ENCODE measurements around the gene USP12.
"Not testable (repeated sequence)": the region's sequence is repeated elsewhere in the genome, so short reads cannot be mapped to it uniquely, and the experiment has no call there.

Gene USP12

DNA sequence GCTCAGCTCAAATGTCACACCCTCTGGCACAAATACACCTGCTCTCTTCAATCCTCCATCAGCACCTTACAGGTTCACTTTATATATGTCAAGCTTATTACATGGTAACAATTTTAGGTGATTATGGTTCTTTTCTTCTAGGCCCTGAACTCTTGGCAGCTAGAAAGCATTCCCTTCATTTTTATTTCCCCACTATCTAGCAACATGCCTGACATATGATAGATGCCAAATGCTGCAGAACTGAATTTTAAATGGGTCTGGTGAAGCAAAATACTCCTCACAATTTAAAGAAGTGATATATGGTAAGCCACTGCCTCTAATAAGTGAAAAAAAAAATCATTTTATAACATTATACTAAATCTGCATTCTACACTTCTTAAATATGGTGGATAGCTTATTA, 95.2 kb downstream of the USP12 start:
- DNase-seq (ENCODE audit: low spot score), result no peak

DNA sequence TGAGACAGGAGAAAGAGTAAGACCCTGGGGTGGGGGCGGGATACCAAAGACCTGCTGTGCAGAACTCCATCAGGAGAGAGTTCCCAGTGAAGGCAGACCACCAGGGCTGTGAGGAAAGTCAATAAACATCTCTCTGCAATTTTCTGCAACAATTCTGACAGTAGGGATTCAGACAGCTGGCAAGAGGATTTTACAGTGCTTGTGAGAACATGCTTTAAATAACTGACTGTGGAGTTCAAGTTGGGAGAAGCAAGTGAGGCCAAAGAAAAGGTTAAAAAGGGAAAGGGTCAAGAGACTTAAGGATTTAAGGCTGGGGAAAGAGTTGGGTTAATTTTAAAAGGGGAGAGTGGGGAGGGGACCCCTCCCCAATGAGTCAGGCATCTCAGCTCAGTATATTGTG, 98.4 kb downstream of the USP12 start:
- no peak for DNase-seq (ENCODE audit: low spot score)

DNA sequence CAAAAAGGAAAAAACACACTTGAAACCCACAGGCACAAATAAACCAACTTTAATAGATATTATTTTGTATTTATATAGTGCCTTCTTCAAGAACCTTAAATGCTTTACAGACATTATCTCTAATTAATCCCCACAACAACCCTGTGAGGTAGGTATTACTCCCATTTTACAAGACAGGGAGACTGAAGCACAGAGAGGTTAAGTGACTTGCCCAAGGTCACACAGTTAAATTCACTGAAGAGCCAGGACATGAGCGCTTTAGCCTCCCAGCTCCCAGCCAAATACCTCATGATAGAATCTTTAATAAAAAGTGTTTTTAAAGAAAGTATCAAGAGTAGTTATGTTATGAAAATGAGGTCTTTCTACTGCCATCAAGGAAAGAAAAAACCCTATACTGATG, 105.5 kb downstream of the USP12 start:
- not testable (repeated sequence) for DNase-seq (ENCODE audit: low spot score)

DNA sequence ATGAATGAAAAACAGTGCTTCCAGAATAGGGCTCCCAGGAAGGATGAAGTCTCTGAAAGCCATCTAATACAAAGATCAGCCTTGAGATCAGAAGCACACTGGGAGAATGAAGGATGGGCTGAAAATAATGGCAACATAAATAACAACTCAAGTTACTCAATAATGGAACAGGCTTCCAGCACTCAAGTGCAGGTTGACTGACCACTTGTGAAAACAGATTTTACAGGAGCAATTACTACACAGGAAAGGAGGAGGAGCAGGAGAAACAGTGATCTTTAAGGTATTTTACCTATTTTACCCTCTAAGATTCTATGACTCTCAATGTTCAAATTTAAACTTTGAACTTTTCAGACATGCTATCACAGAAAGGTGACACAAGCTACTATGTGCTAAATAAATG, 106.0 kb downstream of the USP12 start:
- DNase-seq (ENCODE audit: low spot score), result no peak

DNA sequence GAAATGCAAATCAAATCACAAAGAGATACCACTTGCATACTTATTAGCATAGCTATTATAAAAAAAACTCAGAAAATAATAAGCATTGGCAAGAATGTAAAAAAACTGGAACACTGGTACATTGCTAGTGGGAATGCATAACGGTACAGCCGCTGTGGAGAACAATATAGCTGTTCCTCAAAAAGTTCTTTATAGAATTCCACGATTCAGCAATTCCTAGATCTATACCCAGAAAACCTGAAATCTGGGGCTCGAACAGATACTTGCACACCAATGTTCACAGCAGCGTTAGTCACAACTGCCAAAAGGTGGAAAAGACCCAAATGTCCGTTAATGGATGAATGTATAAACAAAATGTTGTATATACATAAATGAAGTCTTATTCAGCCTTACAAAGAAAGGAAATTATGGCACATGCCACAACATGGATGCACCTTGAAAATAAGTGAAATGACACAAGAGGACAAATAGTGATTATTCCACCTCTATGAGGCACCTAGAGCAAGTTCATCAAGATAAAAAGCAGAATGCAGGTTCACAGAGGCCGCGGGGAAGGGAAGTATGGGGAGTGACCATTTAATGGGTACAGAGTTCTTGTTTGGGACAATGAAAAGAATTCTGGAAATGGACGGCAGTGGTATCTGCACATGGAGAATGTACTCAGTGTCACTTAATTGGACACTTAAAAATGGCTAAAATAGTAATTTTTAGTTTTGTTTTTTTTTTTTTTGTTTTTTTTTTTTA, 107.2 kb downstream of the USP12 start:
- DNase-seq (ENCODE audit: low spot score), result no peak

DNA sequence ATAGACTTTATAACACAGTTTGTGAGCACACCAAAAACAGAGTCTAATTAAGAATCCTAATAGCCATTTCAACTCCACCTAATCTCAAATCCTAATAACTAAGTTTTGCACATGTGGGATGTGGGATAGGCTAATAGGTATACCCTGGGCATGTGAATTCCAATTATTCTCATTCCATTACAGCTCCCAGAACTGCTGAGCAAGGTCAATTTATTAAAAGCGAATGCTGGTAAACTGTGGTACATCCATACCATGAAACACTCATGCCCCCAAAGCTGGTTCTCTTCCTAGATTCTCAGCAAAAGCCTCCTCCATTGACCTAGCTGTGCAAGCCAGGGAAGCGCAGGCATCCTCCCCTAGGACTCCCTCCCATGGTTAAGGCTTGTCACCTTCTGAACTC, 113.8 kb downstream of the USP12 start:
- DNase-seq (ENCODE audit: low spot score), result no peak

DNA sequence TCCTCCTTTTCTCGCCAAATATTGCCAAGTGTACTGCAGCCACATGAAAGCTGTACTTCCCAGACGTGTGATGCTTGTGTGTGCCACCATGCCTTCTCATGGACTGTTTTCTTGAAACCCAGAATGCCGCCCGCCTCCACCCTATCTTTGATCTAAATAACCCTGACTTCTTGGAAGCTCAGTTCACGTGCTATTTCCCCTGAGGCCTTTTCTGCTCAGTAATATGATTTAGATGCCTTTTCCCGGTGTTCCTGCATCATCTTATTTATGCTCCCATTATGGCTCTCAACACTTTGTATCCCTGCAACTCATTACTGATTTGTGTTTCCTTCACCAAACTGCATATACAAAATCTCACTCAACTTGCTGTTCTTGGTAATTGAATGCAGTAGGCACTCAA, 116.1 kb downstream of the USP12 start:
- no peak for DNase-seq (ENCODE audit: low spot score)

DNA sequence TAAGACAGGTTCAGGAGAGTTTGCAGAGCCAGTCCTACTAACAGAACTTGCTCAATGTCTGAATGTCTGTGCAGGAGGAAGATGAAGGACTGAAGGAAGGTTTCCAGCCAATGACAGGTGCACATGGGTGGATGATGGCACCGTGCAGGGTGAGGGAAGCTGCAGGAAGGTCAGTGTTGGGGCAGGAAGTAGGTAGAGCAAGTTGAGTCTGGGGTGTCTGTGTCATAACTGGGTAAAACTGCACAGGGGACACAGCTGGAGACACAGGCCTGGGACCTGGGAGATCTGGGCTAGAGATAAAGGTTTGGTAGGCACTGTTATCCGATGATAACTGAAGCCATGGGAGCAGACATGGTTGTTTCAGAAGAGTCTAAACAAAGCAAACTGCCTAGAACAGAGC, 116.9 kb downstream of the USP12 start:
- DNase-seq (ENCODE audit: low spot score), result no peak

DNA sequence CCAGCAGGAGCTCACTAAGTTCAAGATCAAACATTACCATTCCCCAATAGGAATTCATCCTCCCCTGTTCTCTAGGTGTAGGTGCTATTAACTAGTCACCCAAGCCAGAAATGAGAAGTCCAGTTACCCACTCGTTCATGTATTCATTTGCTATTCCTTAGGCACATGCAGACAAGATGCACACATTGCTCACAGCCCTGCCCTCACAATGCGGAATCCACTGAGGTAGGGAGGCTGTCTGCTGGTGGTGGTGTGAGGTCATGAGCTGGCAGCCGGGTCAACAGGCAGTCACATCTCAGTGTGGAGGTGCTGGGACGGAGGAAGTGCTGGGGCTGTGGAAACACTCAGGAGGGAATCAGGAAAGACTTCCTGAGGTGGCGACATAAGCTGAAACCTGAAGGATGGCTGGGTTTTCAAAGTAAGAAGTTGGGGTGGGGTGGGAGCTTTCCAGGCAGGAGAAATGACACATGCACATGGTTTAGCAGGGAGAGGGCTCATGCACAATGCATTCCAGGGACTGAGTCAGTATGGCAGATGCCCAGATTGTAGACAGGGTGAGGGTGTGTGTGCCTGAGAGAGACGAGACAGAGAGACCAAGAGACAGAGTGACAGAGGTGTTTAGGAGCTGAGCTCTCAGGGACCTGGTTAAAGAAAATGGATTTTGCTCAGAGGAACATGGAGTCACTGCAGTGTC, 117.6 kb downstream of the USP12 start:
- no peak for DNase-seq (ENCODE audit: low spot score)

DNA sequence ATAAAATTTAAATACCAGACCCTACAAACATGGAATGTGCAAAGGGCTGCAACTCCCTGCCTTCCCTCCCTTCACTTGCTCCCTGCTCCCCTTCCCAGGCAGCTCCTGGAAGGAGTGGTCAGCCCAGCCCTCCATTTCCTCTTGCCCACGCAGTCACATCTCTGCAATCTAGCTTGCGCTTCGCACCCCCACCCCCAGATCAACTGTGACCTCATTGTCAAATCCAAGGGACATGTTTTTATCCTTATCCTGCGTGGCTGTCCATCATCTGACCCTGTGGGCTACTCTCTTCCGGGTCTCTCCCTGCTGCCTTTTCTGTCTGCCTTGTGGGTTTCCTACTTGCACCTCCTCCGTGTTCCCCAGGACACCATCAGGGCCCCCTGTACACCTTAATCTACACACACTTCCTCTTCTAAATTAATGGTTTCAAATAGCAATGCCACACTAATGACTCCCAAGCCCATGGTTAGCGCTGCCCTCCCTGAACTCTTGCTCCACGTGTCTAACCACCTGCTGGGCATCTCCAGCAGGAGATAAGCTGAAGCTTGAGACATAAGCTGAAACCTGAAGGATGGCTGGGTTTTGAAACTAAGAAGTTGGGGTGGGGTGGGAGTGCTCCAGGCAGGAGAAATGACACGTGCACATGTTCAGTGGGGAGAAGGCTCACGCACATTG, 118.3 kb downstream of the USP12 start:
- no peak for DNase-seq (ENCODE audit: low spot score)

DNA sequence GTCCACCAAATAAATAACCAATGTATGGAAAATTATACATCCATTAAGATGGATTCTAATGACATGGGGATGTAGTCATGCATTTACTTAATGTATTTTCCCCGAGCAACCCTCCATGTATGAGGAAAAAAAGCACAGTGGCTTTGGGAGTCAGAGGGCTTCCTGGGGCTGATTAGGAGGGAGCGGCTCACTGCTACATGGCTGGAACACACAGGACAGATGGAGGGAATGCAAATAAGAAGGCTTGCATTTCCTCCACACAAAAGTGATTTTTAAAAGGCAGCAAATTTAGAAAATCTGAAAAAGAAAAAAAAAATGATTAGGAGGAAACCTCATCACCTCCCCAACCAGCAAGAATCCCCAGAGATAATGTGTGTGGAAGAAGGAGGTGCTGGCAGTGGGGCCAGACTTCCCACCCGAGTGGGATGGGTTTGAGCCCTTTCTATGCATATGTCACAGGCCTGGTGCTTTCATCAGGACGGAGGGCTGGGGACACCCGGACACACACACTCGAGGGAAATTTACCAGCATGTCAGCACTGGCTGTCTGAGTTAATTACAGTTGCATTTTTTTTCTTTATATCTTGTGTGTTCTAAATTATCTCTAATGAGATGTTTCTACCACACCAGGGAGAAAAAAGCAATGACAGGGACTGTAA, 118.9 kb downstream of the USP12 start:
- DNase-seq (ENCODE audit: low spot score), result no peak

DNA sequence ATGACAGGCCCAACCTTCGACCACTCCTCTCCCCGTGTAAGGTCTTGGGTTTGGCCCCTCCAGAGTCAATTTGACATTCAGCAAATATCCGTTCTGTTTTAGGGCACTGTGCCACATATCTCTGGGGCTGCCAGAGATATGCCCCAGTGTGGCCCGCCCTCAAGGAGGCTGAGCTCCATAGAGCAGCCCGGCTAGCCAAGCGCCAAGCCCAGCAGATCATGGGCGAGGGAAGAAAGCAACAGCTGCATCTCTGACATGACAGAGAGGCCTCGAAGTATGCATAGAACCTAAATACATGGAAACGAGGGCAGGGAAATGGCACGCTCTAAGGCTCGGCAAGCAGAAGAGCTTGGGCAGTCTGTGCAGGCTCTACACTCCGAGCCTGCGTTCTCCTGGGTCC, 124.5 kb downstream of the USP12 start:
- DNase-seq (ENCODE audit: low spot score), result no peak

DNA sequence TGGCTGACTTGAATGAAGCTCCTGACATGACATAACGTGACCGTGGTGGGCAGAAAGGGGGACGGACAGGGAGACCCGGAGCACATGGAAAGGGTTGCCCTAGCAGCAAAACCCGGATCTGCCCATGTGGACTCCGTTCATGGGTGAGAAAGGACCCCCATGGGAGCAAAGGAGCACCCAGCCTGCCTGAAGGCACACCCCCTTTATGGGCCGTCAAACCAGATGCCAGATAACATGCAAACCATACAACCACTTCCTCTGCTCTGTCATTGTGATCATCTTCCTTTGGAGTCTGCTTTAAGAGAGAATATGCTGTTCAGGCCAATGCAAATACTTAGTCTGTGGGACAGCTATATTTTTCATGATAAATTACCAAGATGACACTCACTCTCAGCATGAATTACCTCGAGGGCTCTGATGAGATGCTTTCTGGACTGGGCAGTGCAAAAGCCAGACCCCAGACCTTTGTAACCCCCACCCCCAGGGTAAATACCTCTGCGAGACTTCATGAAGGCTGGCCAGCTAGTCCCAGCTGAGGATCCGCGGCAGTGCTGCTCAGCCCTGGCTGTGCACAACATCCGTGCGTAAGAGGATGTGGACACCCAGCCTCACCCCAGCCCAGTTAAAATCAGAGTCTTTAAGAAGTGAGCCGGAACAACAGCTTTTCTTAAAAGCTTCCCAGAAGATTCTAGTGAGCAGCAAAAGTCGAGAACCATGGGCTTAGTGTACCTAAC, 126.6 kb downstream of the USP12 start:
- no peak for DNase-seq (ENCODE audit: low spot score)

DNA sequence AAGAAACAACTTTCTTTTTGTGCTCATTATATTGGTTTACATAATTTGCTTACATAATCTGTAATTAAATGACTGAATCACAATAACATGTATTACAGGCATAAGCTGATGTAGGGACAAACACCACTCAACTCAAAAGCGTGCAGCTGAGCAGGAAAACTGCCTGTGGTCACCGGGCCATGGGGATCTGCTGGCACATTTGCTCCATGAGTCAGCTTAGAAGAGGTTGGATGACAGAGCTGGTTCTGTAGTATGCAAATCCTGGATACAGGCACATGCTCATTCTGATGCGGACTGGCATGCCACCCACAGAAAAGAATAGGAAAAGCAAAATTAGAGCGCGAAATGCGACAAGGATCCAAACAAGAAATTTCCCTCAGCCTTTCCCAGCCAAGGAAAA, 128.6 kb downstream of the USP12 start:
- DNase-seq (ENCODE audit: low spot score), result no peak

DNA sequence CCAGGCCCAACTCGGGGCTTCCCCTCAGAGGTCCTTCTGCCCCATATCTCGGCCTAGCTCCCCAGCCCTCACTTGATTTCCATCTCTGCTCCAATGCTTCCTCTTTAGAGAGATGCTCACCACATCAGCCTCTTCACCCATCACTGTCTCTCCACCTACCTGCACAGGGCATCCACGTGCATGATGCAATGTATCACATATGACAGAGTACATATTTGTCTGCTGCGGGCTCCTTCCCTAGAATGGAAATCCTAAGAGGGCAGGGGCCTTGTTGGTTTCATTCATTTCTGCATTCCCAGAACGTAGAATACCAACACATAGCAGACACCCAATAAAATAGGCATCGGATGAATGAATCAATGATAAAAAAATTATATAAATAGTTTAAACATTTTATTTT, 130.3 kb downstream of the USP12 start:
- no peak for DNase-seq (ENCODE audit: low spot score)

DNA sequence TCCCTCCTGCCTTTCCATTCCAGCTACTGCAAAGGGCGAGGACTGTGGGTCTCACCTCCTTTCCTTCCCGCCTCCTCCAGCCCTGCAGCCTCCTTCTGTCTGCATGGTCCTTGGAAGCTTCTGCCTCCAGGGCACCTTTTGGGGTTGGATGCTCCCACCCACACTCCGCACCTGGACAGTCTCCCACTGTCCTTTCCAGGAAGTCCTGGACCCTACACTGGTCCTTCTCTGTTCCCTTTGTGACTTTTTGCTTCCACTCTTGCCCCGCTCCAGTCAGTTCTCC, 130.8 kb downstream of the USP12 start:
- no peak for DNase-seq (ENCODE audit: low spot score)

DNA sequence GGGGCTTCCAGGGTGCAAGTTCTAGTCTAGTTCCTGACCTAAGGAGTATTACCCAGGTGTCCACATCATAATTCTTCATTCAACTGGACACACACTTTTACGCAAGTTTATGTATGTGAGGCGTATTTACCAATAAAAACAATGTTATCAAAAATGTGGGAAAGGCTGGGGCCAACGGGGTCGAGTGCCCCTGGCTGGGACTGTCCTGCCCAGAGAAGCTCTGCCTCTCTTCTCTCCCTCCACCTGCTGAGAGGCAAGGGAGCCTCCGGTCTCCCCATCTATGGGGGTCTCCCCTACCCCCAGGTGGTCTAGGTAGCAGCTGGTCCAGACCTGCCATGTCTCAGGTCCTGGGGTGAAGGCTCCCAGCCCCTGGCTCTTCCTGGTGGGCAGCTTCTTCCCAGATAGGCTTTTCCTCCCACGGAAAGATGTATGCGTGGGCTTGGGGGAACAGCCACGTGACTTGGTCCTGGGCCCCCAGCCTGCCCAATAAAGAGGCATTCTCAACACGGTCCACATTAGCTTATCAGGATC, 132.4 kb downstream of the USP12 start:
- DNase-seq (ENCODE audit: low spot score), result no peak

DNA sequence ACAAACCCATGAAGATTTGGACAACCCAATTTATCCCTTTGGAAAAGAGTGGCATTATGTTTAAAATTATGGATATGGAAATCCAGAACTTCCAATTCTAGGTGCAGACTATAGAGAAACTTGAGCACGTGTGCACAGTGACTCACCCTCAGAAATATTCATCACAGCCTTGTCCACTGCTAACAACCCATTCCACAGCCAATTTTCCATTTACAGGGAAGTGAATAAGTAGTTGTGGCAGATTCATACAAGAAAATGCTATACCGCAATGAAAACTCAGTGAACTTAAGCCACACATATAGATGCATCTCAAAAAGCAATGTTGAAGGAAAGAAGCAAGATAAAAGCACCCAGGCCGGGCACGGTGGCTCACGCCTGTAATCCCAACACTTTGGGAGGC, 133.3 kb downstream of the USP12 start:
- DNase-seq (ENCODE audit: low spot score), result no peak

DNA sequence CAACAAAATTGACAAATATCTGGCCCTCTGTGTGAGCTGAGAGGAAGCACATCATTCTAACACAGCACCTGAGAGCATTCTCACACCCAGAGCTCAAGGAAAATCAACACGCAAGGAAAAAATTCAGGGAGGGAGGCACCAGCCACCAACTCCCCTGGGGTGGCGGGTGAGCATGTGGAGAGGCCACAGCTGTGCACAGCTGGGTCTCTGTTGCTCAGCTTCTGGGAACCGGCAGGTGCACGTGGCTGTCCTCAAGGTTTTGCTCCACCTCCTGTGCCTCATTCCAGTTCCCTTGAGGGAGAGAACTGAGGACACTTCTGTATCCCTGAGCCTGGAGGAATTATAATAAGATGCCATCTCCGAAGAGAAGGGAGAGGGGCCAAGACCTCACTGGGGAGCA, 134.0 kb downstream of the USP12 start:
- no peak for DNase-seq (ENCODE audit: low spot score)

DNA sequence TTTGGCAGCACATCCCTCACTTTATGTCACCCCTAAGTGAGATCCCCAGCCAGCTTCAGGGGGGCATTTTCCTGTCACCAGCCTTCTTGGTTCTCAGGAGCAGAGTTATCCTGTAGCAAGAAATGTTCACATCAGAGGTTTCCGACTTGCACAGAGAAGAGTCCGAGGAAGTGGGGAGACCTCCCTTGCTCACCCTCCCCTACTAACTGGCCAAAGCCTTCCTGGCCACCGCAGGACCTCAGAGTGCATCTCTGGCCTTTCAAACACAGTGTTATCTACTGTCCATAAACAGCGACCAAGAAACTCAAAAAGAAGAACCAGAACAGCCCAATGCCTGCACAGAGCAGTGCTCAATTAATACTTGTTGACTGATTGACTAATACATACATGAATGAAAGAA, 134.4 kb downstream of the USP12 start:
- no peak for DNase-seq (ENCODE audit: low spot score)

DNA sequence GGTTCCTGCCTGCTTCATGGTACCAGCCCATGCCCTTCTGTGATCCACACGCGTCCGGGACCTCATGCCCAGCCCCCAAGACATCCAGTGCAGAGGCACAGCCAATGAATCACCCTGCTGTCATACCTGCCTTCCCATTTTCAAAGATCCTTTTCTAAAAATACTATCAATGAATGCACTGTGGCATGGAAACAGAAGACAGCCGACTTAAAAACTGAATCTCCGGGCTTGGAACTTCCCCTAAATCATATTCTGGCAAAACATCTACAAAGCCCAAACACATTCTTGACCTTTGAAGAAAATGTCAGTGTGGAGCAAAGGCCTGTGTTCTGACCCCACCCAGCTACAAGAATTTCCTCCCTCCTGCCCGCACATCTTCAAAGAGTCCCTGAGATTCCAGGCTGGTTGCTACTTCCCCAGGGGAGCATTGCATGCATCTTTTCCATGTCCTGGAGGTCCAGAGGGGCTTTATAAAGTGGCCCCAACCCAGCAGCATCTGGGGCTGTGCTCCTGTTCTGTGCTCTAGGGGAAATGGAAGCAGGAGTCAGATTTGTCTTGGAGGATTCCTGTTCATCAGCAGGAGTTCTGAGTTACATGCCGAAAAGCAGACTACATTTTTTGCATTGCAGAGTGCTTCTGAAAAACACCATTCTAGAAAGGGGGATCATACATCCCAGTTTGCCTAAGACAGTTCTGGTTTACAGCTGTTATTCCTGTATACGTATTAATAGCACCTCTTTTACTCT, 135.2 kb downstream of the USP12 start:
- DNase-seq (ENCODE audit: low spot score), result no peak

DNA sequence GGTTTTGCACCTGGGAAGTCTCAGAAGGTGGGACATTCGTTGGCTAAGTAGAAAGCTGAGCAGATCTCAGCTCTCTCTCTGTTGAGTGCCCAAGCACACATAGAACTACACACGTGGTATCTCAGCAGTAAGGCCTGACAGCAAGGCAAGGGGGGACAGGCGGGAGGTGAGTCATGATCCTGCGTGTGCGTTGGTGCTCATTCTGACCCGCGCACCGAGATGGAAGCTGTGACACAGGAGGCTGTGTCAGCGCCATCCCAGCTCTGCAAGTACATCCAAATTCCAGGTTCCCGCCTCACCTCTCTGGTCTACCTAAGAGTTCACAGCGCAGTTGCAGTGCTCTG, 135.7 kb downstream of the USP12 start:
- DNase-seq (ENCODE audit: low spot score), result no peak
